Measurements from ENCODE around the gene TRPM5.

- TF ChIP-seq, protein P1, sequence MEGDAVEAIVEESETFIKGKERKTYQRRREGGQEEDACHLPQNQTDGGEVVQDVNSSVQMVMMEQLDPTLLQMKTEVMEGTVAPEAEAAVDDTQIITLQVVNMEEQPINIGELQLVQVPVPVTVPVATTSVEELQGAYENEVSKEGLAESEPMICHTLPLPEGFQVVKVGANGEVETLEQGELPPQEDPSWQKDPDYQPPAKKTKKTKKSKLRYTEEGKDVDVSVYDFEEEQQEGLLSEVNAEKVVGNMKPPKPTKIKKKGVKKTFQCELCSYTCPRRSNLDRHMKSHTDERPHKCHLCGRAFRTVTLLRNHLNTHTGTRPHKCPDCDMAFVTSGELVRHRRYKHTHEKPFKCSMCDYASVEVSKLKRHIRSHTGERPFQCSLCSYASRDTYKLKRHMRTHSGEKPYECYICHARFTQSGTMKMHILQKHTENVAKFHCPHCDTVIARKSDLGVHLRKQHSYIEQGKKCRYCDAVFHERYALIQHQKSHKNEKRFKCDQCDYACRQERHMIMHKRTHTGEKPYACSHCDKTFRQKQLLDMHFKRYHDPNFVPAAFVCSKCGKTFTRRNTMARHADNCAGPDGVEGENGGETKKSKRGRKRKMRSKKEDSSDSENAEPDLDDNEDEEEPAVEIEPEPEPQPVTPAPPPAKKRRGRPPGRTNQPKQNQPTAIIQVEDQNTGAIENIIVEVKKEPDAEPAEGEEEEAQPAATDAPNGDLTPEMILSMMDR (IDR thresholded peaks at IDR 0.05) = no peak
- no peak for TF ChIP-seq EP300 (IDR thresholded peaks at IDR 0.05)
- no peak for TF ChIP-seq POLR2A (IDR thresholded peaks at IDR 0.05)
Observed at GRCh38 chr11:2451916-2452315, 7.6 kb upstream of the TRPM5 start.
